GM12892 (cell line): ENCODE results near the gene SIAH3.

Experiments used
- POLR2A ChIP-seq: IDR thresholded peaks from 2 replicates; pipeline ENCODE4 v1.6.1; 2011; ENCODE audit warnings: low read depth, low read length, control low read depth
- POLR2AphosphoS5 ChIP-seq: IDR thresholded peaks from 2 replicates; pipeline ENCODE4 v1.6.1; 2011; ENCODE audit warnings: low read depth, low read length, control low read depth

DNA sequence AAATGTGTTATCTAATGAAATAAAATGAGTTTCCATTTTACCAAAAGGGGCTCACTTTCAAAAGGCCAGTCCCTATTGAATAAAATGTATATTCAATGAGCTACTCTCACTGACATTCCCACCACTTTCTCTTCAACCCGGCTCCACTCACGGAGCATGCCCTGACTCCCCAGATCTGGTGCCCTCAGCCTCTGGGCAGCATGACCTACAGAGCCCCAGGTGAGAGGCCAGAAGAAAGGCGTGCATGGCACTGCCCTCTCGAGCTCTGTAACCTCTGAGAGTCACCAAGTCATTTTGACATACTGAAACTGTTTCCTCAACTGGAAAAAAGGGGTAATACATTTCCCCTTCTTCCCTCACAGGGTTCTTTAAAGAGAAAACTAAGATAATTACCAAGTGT lies 25.2 kb upstream of the SIAH3 start:
- TF ChIP-seq POLR2AphosphoS5 (no peak), POLR2A (no peak)
